Measurements from ENCODE around the gene CADPS. TPM values are rescaled to one million over a fixed set of nuclear protein-coding genes. Genes with fewer than 3 reads are reported as not detected.
A peak's percentile ranks its signal among the peaks of the same experiment; 100 is the strongest.

Gene CADPS
- polyA plus RNA-seq, 1 donor (not counting 4 experiments of a cell fraction or from before 2014, with no cell fraction given), result not detected

DNA sequence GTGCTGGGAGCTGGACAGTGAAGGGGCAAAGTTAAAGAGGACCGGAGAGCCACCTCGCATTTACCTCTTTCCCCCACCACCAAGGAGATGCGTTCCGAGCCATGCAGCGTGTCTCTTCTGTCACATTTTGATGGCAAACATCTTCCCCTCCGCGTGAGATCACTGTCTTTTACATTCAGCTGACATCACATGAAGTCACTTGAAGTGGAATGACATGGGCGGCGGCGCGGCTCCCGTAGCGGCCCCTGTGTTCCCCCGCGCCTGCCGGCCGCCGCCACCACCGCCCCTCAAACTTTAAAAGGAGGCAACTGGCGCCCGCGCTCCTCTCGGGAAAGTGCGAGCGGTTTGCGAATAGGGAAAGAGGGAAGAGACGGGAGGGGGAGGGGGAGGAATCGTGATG is 502.0 kb downstream of the CADPS start, which contains the start of gene FEZF2:
FEZF2 (minus strand) TSS at position 336 of the 400 bp plus-strand sequence. CDS start 682 bp downstream, outside the sequence.
- H4K20me1 ChIP-seq (ENCODE audit: control insufficient read depth, extremely low read depth, insufficient read depth, low read length), result peaks cover 7% of the 10 kb centered on the region
- H2AFZ ChIP-seq (ENCODE audit: control insufficient read depth, low read length), result no peak within 1 kb of the TSS
- H3K79me2 ChIP-seq (ENCODE audit: control insufficient read depth, insufficient read depth, low read length), result no peaks in the 10 kb centered on the region
- H3K4me1 ChIP-seq (ENCODE audit: control insufficient read depth, extremely low read depth, insufficient read depth, low read length), result no peaks in the 10 kb centered on the region
- no peak within 1 kb of the TSS for H3K9ac ChIP-seq (ENCODE audit: control insufficient read depth, extremely low read depth, insufficient read depth, low read length)
- no peaks in the 10 kb centered on the region for H3K9me1 ChIP-seq (ENCODE audit: control insufficient read depth, extremely low read depth, insufficient read depth, low read length)
- peaks cover 98% of the 10 kb centered on the region for H3K27me3 ChIP-seq (ENCODE audit: control insufficient read depth, extremely low read depth, insufficient read depth, low read length)
- FAIRE-seq (no peak), DNase-seq (ENCODE audit: low read depth, low spot score) (no peak)
- dilution Hi-C loops (cut with MboI; ENCODE audit: extremely low pct_ligation_motif_present, low sequenced_read_pairs), result no loop called here
- peak within 1 kb of the TSS; percentile 54 for H3K4me2 ChIP-seq (ENCODE audit: control insufficient read depth, extremely low read depth, insufficient read depth, low read depth, low read length)
- no peaks in the 10 kb centered on the region for H3K9me3 ChIP-seq (ENCODE audit: control insufficient read depth, low read depth, low read length)
- H3K4me3 ChIP-seq (ENCODE audit: control insufficient read depth in 2 of 3, extremely low read depth in 1 of 3, insufficient read depth in 2 of 3, low read depth in 1 of 3, low read length in 3 of 3), result peak within 1 kb of the TSS in 2 of 3 experiments; percentile 46 to 60
- H3K36me3 ChIP-seq (ENCODE audit: control insufficient read depth in 2 of 2, extremely low read depth in 1 of 2, insufficient read depth in 2 of 2, low read length in 2 of 2), result no peaks in the 10 kb centered on the region
- no peak within 1 kb of the TSS for H3K27ac ChIP-seq (ENCODE audit: control insufficient read depth, insufficient read depth, low read length)
- no peak for TF ChIP-seq EZH2 (IDR thresholded peaks at IDR 0.05; ENCODE audit: low read length)
- TF ChIP-seq, protein P1, sequence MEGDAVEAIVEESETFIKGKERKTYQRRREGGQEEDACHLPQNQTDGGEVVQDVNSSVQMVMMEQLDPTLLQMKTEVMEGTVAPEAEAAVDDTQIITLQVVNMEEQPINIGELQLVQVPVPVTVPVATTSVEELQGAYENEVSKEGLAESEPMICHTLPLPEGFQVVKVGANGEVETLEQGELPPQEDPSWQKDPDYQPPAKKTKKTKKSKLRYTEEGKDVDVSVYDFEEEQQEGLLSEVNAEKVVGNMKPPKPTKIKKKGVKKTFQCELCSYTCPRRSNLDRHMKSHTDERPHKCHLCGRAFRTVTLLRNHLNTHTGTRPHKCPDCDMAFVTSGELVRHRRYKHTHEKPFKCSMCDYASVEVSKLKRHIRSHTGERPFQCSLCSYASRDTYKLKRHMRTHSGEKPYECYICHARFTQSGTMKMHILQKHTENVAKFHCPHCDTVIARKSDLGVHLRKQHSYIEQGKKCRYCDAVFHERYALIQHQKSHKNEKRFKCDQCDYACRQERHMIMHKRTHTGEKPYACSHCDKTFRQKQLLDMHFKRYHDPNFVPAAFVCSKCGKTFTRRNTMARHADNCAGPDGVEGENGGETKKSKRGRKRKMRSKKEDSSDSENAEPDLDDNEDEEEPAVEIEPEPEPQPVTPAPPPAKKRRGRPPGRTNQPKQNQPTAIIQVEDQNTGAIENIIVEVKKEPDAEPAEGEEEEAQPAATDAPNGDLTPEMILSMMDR (optimal IDR thresholded peaks at IDR 0.05 in 1 of 3, IDR thresholded peaks at IDR 0.05 in 1 of 3, conservative IDR thresholded peaks at IDR 0.05 in 1 of 3; ENCODE audit: extremely low read depth in 1 of 3, insufficient read depth in 2 of 3, low read length in 3 of 3), result no peak

DNA sequence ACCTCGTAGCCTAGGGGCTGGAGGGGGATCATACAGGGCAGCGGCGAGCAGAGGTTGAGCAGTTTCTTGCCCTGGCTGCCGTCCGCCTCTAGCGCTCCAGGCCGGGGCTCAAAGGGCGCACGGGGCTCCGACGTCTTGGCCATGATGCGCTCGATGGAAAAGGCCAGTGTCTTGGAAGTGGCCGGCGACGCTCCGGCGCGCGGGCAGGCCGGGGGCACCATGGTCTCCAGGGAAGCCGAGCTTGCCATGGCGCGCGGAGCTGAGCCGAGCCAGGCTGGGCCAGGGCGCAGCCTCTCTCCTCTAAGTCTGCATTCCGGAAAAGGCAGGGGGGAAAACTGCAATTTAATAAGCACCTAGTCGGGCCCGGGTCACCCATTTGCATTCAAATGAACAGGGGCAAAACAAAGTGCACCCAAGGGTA is 502.6 kb downstream of the CADPS start:
- no peak overlapping the region for H2AFZ ChIP-seq (ENCODE audit: control insufficient read depth, low read length)
- no peak for TF ChIP-seq EZH2 (IDR thresholded peaks at IDR 0.05; ENCODE audit: low read length)
- TF ChIP-seq, protein P1 (optimal IDR thresholded peaks at IDR 0.05 in 1 of 3, IDR thresholded peaks at IDR 0.05 in 1 of 3, conservative IDR thresholded peaks at IDR 0.05 in 1 of 3; ENCODE audit: extremely low read depth in 1 of 3, insufficient read depth in 2 of 3, low read length in 3 of 3), result no peak
- H3K4me1 ChIP-seq (ENCODE audit: control insufficient read depth, extremely low read depth, insufficient read depth, low read length), result no peaks in the 10 kb centered on the region
- H3K4me2 ChIP-seq (ENCODE audit: control insufficient read depth, extremely low read depth, insufficient read depth, low read depth, low read length), result no peak overlapping the region
- H3K36me3 ChIP-seq (ENCODE audit: control insufficient read depth in 2 of 2, extremely low read depth in 1 of 2, insufficient read depth in 2 of 2, low read length in 2 of 2), result no peaks in the 10 kb centered on the region
- H3K27ac ChIP-seq (ENCODE audit: control insufficient read depth, insufficient read depth, low read length), result no peak overlapping the region
- H3K4me3 ChIP-seq (ENCODE audit: control insufficient read depth in 2 of 3, extremely low read depth in 1 of 3, insufficient read depth in 2 of 3, low read depth in 1 of 3, low read length in 3 of 3), result no peak overlapping the region
- FAIRE-seq, result no peak
- H3K9me1 ChIP-seq (ENCODE audit: control insufficient read depth, extremely low read depth, insufficient read depth, low read length), result no peaks in the 10 kb centered on the region
- no peak overlapping the region for H3K9ac ChIP-seq (ENCODE audit: control insufficient read depth, extremely low read depth, insufficient read depth, low read length)
- H3K27me3 ChIP-seq (ENCODE audit: control insufficient read depth, extremely low read depth, insufficient read depth, low read length), result peaks cover 99% of the 10 kb centered on the region
- peaks cover 7% of the 10 kb centered on the region for H4K20me1 ChIP-seq (ENCODE audit: control insufficient read depth, extremely low read depth, insufficient read depth, low read length)
- dilution Hi-C loops (cut with MboI; ENCODE audit: extremely low pct_ligation_motif_present, low sequenced_read_pairs), result no loop called here
- H3K9me3 ChIP-seq (ENCODE audit: control insufficient read depth, low read depth, low read length), result no peaks in the 10 kb centered on the region
- DNase-seq (ENCODE audit: low read depth, low spot score), result no peak
- H3K79me2 ChIP-seq (ENCODE audit: control insufficient read depth, insufficient read depth, low read length), result no peaks in the 10 kb centered on the region
